NCI-H82 treated with DMSO at 0.1 percent for 48 hours (cell line): ENCODE results near the gene RCOR1.
"Not testable (repeated sequence)": the region's sequence is repeated elsewhere in the genome, so short reads cannot be mapped to it uniquely, and the experiment has no call there.

Experiments used
- DNase-seq: peaks from one replicate; lab custom pipeline; 2025; ENCODE audit not compliant: unreplicated experiment; lab: John Stamatoyannopoulos, UW

Gene RCOR1

DNA sequence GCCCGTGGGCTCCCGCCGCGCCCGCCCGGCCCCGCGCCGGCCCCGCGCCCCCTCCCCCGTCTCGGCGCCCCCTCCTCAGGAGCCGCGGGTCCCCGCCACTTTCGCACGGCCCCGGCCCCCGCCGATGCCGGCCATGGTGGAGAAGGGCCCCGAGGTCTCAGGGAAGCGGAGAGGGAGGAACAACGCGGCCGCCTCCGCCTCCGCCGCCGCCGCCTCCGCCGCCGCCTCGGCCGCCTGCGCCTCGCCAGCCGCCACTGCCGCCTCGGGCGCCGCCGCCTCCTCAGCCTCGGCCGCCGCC lies 263 bp downstream of the RCOR1 start:
- DNase-seq: no peak

DNA sequence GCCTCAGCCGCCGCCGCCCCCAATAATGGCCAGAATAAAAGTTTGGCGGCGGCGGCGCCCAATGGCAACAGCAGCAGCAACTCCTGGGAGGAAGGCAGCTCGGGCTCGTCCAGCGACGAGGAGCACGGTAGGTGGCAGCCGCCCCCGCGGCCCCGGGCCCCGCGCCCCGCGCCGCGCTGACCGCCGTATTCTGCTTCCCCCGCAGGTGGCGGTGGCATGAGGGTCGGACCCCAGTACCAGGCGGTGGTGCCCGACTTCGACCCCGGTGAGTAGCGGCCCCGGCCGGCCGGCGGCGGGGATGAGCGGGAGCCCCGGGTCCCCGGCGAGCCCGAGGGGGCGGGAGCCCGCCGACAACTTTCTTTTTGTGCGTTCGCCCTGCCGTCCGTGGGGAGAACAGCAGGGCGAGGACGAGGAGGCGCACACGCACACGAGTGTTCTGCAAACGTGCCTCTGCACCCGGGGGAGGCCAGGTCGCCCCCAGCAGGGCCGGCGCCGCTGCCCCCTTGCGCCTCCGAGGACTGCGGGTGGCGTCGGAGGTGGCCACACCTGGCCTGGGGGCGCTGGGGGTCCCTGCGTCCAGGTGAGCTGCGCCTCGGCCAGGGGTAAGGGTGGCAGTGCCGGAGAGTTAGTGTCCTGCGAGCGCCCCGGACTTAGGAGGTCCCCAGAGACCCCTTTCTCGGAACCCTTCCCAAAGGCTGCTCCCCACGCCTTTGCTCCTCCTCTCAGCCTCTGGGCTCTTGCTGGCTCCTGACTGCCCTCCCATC lies 794 bp downstream of the RCOR1 start:
- DNase-seq: no peak

DNA sequence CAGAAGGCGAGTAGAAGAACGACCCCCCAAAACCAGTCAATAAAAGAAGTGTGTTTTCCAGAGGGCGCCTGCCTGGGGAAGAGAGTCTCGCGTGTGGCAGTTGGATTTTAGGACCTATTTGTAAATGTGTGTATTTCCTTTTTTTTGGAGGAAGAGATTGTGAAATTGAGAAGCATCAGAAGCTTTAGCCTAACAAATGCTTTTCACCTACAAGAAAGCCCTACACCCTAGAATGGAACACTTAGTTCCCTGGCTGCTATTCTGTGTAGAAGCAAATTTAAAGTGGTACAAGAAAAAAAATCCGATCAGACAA lies 1.3 kb downstream of the RCOR1 start:
- DNase-seq: no peak

DNA sequence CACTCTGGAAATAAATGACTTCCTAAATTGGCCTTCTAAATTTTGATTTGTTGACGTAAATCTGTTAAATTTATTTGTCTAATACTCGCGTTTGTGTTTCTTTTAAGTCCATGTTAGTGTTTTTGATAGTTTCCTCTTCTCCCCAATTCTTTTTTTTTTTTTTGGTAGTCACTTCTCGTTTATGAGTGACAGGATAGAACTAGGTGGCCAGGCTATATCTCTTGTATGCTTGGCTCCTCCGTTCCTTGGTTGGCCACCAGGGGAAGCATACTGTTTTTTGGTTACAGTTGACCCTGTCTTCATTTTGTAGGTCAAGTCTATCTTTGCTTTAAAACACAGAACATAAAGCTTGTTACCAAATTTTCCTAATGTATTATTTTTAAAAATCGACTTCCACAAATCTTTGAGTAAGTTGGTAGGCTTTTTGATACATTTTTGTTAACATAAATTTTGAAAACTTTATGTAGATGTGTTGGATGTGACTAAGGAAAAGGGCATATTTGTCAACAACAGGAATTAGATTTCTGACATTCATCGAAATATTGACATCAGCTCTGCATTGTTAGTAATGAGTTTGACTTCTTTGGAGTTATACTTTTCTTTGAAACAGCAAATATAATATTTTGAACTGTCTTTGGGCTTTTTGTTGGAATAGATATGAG lies 2.2 kb downstream of the RCOR1 start:
- peak; percentile 56 for DNase-seq

DNA sequence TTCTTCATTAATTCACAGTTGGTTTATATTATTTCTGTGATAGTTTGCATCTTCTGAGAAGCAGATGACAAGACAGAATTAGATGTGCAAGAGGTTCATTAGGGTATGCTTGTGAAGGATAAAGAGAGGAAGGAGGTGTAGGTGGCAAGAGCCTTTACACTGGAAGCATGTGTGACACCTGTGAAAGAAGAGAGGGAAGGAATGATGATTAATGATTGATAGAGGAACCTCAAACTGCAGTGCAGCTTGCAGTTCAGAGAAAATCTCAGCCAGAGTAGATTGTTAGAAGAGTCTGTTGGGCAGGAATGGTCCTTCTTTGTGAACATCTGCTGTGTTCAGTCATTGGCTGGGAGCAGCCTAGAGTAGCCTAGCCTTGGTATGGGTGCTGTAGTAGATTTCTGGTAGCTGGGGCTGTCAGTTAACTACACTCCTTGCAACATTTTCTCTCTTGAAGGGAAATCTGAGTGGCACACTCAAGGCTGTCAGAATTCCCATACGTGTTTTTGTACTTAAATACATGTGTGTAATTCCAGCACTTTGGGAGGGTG lies 9.0 kb downstream of the RCOR1 start:
- no peak for DNase-seq

DNA sequence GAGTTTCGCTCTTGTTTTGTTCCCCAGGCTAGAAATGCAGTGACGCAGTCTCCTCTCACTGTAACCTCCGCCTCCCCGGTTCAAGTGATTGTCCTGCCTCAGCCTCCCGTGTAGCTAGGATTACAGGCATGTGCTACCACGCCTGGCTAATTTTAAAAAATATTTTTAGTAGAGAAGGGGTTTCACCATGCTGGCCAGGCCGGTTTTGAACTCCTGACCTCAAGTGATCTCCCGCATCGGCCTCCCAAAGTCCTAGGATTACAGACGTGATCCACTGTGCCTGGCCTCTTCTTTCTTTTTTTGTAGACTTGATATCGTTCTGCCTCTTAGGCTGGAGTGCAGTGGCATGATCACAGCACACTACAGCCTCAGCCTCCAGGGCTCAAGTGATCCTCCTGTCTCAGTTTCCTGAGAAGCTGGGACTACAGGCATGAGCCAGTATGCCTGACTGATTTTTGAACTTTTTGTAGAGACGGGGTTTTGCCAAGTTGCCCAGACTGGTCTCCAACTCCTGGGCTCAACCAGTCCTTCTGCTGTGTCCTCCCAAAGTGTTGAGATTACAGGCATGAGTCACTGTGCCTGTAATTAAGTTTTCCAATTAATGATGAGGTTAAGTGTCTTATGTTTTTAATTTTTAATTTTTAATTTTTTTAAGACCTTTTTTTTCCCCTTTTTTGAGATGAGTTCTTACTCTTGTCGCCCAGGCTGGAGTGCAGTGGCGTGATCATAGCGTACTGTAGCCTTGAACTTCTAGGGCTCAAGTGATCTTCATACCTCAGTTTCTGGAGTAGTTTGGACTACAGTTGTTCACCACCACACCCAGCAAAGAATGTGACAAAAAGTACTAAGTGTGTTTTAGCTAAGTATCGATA lies 10.2 kb downstream of the RCOR1 start:
- no peak for DNase-seq

DNA sequence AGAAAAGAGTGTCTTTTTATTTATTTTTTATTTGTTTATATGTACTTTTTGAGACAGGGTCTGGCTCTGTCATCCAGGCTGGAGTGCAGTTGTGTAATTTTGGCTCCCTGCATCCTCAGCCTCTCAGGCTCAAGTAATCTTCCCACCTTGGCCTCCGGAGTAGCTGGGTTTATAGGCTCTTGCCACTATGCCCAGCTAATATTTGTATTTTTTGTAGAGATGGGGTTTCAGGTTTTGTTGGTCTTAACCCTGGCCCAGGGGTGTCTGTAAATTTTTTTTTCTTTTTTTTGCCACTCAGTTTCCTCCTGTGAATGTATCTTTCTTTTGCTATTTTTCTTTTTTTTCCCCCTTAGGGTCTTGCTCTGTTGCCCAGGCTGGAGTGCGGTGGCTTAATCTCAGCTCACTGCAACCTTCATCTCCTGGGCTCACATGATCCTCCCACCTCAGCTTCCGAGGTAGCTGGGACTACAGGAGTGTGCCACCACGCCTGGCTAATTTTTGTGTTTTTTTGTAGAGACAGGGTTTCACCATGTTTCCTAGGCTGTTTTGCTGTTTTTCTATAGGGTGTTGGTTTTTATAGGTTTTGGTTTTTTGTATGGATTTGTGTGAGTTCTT lies 11.0 kb downstream of the RCOR1 start:
- no peak for DNase-seq

DNA sequence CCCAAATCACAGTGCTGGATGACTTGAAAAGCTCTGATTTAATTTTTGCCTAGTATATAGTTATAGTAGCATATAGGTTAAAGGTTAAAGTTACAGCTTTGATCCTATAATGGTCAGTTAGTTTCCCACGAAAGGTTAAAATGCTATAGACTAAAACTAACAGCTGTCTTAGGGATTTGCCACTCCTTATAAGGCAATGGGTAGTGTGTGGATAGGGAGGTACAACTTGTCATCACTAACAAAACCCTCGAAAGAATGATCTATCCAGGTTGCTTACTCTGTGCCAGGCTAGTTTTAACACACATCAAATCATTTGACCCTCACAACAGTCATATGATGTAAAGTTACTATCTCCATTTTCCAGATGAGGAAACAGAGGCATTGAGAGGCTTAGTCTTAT lies 11.7 kb downstream of the RCOR1 start:
- DNase-seq: no peak

DNA sequence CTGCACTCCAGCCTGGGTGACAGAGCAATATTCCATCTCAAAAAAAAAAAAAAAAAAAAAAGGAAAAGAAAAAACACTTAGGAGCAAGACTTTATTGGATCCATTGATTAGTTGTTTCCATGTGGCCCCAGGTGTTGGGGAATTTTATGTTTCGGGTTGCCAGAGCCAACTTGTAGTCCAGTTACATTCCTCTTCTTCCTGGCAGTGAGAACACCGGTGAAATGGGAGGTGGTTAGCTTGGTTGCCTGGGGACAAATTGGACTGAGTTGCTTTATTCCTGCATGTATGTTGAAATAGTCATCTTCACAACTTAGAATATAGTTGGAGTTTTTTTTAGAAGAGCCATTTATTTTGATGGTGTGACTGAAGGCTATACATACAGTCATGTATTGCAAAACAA lies 12.6 kb downstream of the RCOR1 start:
- DNase-seq: no peak

DNA sequence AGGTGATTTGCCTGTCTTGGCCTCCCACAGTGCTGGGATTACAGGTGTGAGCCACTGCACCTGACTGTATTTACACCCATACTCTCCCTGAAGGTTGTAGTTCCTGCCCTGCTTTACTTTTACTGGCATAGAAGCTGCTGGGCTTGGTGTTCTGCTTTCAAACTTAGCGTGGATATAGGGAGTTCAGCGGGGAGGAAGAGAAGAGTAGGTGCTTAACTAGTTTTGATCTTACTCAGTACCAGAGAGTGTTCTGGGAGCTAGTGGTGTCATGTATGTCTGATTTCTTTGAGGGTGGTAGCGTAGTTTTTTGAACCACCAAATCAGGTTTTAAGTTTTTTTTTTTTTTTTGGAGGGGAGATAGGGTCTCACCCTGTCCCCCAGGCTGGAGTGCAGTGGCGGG lies 13.8 kb downstream of the RCOR1 start:
- no peak for DNase-seq

DNA sequence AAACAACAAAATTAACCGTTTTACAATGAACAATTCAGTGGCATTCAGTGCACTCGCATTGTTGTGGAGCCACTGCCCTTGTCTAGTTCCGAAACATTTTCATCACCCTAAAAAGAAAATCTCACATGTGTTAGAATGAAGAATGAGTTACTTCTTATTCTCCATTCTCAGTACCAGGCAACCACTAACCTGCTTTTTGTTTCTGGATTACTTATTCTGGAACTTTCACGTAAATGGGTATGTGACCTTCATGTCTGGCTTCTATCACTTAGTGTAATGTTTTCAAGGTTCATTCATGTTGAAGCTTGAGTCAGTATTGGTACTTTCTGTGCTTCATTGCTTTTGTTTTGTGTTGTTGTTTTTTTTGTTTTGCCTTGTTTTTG lies 15.6 kb downstream of the RCOR1 start:
- DNase-seq: no peak

DNA sequence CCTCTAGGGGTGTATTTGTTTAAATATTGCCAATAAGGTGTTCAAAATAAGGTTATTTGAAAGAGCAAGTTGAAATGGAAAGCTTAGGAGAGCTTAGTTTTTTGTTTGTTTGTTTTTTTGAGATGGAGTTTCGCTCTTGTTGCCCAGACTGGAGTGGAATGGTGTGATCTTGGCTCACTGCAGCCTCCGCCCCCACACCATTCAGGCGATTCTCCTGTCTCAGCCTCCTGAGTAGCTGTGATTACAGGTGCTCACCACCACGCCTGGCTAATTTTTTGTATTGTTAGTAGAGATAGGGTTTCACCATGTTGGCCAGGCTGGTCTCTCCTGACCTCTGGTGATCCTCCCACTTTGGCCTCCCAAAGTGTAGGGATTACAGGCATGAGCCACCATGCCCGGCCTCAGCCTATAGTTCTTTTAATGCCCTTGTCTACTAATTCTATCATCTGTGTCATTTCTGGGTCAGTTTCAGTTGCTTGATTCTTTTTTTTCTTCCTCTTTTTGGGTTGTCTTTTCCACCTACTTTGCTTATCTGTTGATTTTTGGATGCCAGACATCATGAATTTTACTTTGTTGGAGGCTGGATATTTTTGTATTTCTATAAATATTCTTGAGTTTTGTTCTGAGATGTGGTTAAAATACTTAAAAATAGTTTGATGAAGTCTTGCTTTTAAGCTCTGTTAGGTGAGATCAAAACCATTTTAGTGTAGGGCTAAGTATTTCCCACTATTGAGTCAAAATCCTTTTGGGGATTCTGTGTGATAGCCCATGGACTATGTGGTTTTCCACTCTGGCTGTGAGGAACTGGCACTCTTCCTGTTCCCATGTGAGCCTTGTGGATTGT lies 18.7 kb downstream of the RCOR1 start:
- DNase-seq: no peak

DNA sequence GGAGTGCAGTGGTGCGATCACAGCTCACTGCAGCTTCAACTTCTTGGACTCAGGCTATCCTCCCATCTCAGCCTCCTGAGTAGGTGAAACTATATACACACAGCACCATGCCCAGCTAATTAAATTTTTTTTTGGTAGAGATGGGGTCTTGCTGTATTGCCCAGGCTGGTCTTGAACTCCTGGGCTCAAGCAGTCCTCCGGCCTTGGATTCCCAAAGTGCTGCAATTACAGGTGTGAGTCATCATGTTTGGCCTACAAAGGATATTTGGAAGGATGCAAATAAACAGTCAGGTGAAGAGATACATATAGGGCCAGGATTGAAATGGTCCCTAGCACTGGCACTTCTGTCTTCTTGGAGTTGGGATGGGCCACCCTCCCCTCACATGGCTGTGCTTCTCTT lies 23.9 kb downstream of the RCOR1 start:
- no peak for DNase-seq

DNA sequence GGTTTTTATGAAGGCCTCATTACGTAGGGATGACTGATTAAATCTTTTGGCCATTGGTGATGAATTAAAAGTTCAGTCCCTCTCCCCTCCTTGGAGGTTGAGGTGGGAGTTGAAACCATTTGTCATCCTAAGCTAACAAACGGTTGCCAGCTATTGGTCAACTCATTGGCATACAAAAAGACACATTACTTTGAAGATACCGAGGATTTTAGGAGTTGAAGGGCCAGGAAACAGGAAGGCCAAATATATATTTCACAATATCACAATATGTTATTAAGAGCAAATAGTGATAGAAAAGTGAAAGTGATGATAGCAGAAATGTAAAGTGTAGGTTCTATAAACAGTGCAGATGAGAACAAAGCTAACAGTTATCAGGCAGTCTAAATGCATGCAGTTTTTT lies 24.4 kb downstream of the RCOR1 start:
- no peak for DNase-seq

DNA sequence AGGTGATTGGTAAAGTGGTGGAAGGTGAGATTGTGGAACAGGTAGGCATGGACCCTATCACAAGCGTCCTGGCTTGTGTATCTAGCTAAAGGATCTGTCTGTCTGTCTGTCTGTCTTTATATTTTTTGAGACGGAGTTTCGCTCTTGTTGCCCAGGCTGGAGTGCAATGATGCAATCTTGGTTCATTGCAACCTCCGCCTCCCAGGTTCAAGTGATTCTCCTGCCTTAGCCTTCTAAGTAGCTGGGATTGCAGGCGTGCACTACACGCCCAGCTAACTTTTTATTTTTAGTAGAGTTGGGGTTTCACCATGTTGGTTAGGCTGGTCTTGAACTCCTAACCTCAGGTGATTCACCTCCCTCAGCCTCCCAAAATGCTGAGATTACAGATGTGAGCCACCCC lies 26.6 kb downstream of the RCOR1 start:
- not testable (repeated sequence) for DNase-seq

DNA sequence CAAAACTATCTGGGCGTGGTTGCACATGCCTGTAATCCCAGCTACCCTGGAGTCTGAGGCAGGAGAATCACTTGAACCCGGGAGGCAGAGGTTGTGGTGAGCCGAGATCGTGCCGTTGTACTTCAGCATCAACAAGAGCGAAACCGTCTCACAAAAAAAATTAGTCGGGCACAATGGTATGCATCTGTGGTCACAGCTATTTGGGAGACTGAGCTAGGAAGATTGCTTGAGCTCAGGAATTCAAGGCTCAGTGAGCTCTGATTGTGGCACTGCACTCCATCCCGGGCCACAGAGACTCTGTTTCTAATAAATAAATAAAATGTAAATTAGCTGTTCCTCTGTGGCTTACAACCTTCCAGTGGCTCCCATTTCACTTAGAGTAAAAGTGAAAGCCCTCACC lies 28.0 kb downstream of the RCOR1 start:
- no peak for DNase-seq

DNA sequence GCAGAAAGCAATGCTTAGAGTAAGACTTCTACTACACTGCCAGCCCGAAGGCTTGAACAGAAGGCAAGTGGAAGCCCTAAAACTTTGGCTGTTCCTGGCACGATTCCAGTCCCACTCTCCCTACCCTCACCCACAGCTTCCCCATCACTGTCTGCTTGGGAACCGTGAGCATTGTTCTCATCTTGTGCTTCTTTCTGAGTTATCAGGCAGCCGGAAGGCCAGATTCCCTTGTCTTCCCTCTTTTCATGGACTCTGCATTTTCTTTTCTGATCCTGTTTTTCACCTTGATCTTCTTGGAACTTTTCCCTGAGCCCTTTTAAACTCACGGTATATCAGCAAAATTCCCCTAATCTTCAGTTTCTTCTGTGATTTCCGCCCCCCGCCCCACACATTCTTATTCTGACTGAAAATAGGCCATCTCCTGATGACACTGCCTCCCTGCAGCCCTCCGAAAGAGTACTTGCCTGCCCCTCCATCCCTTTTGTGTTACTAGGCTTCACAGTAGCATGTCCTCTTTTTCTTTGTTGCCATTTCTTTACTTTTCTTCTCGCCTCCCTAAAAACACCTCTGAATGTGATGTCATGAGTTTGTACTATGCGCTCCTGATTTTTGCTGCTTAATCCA lies 29.9 kb downstream of the RCOR1 start:
- peak; percentile 19 for DNase-seq

DNA sequence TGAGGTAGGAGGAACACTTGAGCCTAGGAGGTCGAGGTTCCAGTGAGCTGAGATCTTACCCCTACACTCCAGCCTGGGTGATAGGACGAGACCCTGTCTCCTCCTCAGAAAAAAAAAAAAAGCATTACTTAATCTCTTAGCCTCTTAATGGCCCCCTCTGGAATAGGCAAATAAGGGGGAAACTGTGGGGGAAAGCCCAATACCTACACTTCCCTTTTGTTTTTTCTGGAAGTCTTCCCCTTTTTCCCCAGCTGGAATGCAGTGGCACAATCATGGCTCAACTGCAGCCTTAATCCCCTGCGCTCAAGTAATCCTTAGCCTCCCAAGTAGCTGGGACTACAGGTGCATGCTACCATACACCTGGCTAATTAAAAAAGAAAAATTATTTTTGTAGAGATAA lies 32.2 kb downstream of the RCOR1 start:
- no peak for DNase-seq

DNA sequence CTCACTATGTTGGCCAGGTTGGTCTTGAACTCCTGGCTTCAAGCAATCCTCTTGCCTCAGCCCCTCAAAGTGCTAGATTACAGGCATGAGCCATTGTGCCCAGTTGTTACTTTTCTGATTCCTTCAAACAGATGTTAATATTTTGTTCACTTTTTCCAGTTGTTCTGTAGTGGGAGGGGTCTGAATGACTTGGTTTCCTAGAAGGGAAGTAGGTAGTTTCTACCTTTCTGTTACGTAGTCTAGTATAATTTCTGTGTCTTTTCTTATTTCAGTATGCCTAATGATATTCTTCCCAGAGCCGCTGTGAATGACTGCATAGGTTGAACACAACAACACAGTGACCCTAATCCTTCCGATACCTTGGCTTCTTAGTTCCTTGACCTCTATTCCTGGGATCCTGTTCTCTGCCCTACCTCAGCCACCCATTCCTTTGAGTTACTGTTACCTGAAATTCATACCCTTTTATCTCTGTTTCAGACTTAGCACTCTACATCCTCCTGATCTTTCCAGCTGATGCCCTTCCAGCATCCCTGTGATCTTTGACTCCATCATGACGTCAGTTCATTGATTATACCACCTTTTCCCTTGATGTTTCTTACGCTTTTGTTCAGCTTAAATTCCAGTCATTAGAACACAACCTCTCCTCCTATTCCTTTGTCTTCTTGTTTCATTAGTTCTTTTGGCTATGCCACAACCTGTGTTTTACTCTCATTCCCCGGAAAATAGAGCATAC lies 33.3 kb downstream of the RCOR1 start:
- no peak for DNase-seq

DNA sequence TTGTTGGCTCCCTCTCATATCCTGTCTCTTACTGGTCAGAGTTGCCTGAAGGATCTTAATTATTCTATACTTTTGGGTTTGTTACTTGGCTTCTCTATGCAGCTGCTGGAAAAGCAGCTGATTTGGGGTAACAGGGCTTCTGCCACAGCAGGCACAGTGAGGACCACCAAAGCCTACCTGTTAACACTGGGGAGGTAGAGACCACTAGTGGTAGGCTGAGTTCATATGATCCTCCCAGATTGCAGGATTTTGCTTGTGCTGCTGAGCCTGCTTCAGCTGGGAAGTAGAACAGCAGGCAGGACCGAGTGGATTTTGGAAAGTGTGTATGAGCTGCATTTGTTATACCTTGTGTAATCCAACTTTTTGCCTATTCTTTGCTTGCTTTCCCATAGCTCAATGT lies 34.1 kb downstream of the RCOR1 start:
- no peak for DNase-seq
